K562 (cell line): Measurements from ENCODE around the gene POLA1. TPM values are rescaled to one million over a fixed set of nuclear protein-coding genes. Genes with fewer than 3 reads are reported as not detected.

Source experiments
- ATAC-seq: fragments of 200-7000 bp; cut with Tn5 transposase; 3 replicates; pipeline ENCODE4 v1.9.1; 2020; ENCODE audit warnings: moderate library complexity
- BruUV-seq: library from RNA; stranded (reverse); fragments of 400-500 nt; replicated peaks from 2 replicates; lab custom pipeline; 2021; lab: Mats Ljungman, UMichigan
- CTCF ChIA-PET: fragments of 300-600 bp; formaldehyde crosslinking; extraction: SDS; loops from one replicate; lab custom pipeline; 2021; ENCODE audit warnings: low intra/inter-chr PET ratio; lab: Yijun Ruan, JAX
- POLR2A ChIA-PET: fragments of 300-600, 350-650 bp; sonication (Branson Sonifier 250); formaldehyde crosslinking; extraction: SDS; loops from one replicate; lab custom pipeline; 2021; ENCODE audit warnings: antibody characterized with exemption, inconsistent platforms; lab: Yijun Ruan, JAX
- DNase-seq, 4 experiments: peaks; one replicate each; pipeline versions ENCODE4 v3.0.0 to v3.0.0-alpha.2; 2011 to 2018; ENCODE audit warnings: low spot score in 3 of 4, mixed read lengths in 3 of 4; ENCODE audit errors: extremely low read depth in 1 of 4
- FAIRE-seq: peaks from 2 replicates; lab custom pipeline; 2011; peaks lifted over from hg19 to GRCh38; lab: Jason Lieb, UNC
- H2AFZ ChIP-seq: 2 replicates; pipeline ENCODE4 v1.6.0; 2011; ENCODE audit warnings: low read depth, low read length, control low read depth, inconsistent platforms
- H3K27ac ChIP-seq: fragments of 200-600 bp; 3 replicates; pipeline ENCODE4 v1.8.0; 2011; ENCODE audit warnings: low read depth, mild to moderate bottlenecking, control low read depth, inconsistent platforms, low read length, moderate library complexity, mixed read lengths; ENCODE audit errors: extremely low read depth
- H3K27me3 ChIP-seq, 2 experiments: fragments of 300-600 bp in 1 of 2; 2 replicates in 1 of 2; 3 replicates in 1 of 2; pipeline versions ENCODE4 v1.6.0 to v1.8.0; 2011; ENCODE audit warnings: inconsistent platforms in 2 of 2, low read length in 2 of 2, mild to moderate bottlenecking in 1 of 2, mixed read lengths in 1 of 2, moderate library complexity in 1 of 2; ENCODE audit not compliant: control insufficient read depth in 2 of 2, insufficient read depth in 2 of 2
- H3K36me3 ChIP-seq: fragments of 300-600 bp; 3 replicates; pipeline ENCODE4 v1.8.0; 2011; ENCODE audit warnings: mild to moderate bottlenecking, low read length, inconsistent platforms; ENCODE audit not compliant: control insufficient read depth, insufficient read depth
- H3K4me1 ChIP-seq, 2 experiments: fragments of 200-600 bp in 1 of 2; replicated peaks in 1 of 2; 2 replicates in 1 of 2; 3 replicates in 1 of 2; pipeline versions ENCODE4 v1.5.1 to v1.8.0; 2011; ENCODE audit warnings: inconsistent platforms in 2 of 2, low read length in 2 of 2, mild to moderate bottlenecking in 1 of 2, mixed read lengths in 1 of 2, moderate library complexity in 1 of 2; ENCODE audit not compliant: control insufficient read depth in 2 of 2, insufficient read depth in 2 of 2
- H3K4me2 ChIP-seq: 2 replicates; pipeline ENCODE4 v1.6.1; 2011; ENCODE audit warnings: low read length, control low read depth, inconsistent platforms, mixed read lengths; ENCODE audit not compliant: insufficient read depth
- H3K4me3 ChIP-seq: fragments of 200-600 bp; sonication (generic), shearing (Covaris generic); 2 replicates; pipeline ENCODE4 v1.5.1; 2016; ENCODE audit warnings: control low read depth, inconsistent platforms
- H3K79me2 ChIP-seq: fragments of 200-600 bp; 3 replicates; pipeline ENCODE4 v1.8.0; 2011; ENCODE audit warnings: low read length, inconsistent platforms; ENCODE audit not compliant: control insufficient read depth, insufficient read depth
- H3K9ac ChIP-seq, 2 experiments: 2 replicates each; pipeline versions ENCODE4 v1.6.0 to v1.6.1; 2011; ENCODE audit warnings: low read depth in 2 of 2, low read length in 2 of 2, control low read depth in 1 of 2, inconsistent platforms in 1 of 2, mild to moderate bottlenecking in 1 of 2, mixed read lengths in 1 of 2; ENCODE audit not compliant: insufficient read depth in 1 of 2
- H3K9me1 ChIP-seq: one replicate; pipeline ENCODE4 v1.6.0; 2011; ENCODE audit warnings: inconsistent platforms, mild to moderate bottlenecking, low read length, moderate library complexity; ENCODE audit not compliant: control insufficient read depth, insufficient read depth
- H3K9me3 ChIP-seq: replicated peaks from 2 replicates; pipeline ENCODE4 v1.5.1; 2011; ENCODE audit warnings: low read depth, low read length, inconsistent platforms; ENCODE audit not compliant: control insufficient read depth, insufficient read depth
- H4K20me1 ChIP-seq: replicated peaks from 2 replicates; pipeline ENCODE4 v1.6.1; 2011; ENCODE audit warnings: low read length, inconsistent platforms, mixed read lengths; ENCODE audit not compliant: control insufficient read depth, insufficient read depth
- CHAMP1 ChIP-seq: fragments of 450-650 bp; IDR thresholded peaks from 2 replicates; pipeline ENCODE4 v1.6.1; 2016; ENCODE audit warnings: mild to moderate bottlenecking
- FOXO4 ChIP-seq: fragments of 450-650 bp; formaldehyde crosslinking; IDR thresholded peaks from 2 replicates; pipeline ENCODE4 v1.4.0; 2020; ENCODE audit warnings: mild to moderate bottlenecking, moderate library complexity
- MYC ChIP-seq, 2 experiments: fragments of 250-450 bp in 1 of 2; sonication (Bioruptor Pico) in 1 of 2; IDR thresholded peaks; 2 replicates each; pipeline versions ENCODE4 v1.5.1 to v1.6.1; 2012 to 2021; ENCODE audit warnings: low read depth in 2 of 2, borderline replicate concordance in 1 of 2, improper control_type of control experiment in 1 of 2, low read length in 1 of 2, mild to moderate bottlenecking in 1 of 2, moderate library complexity in 1 of 2
- NR4A1 ChIP-seq, 2 experiments: fragments of 250-450 bp in 1 of 2; fragments of 450-650 bp in 1 of 2; sonication (Bioruptor Pico) in 1 of 2; IDR thresholded peaks; 2 replicates each; pipeline versions ENCODE4 v1.4.0 to v1.6.1; 2016 to 2020; ENCODE audit warnings: mild to moderate bottlenecking in 2 of 2, missing compliant biosample characterization in 1 of 2, missing genetic modification characterization in 1 of 2, moderate library complexity in 1 of 2
- PREB ChIP-seq: sonication (generic); formaldehyde crosslinking; IDR thresholded peaks from 2 replicates; pipeline ENCODE4 v1.8.1; 2023; ENCODE audit warnings: mild to moderate bottlenecking, missing genetic modification reagents
- ZNF280A ChIP-seq: fragments of 450-650 bp; IDR thresholded peaks from 2 replicates; pipeline ENCODE4 v1.6.1; 2018; ENCODE audit warnings: mild to moderate bottlenecking, low read depth; ENCODE audit not compliant: partially characterized antibody
- ZNF668 ChIP-seq: fragments of 250-450 bp; sonication (Bioruptor Pico); IDR thresholded peaks from 2 replicates; pipeline ENCODE4 v1.8.0; 2022; ENCODE audit warnings: mild to moderate bottlenecking, inconsistent platforms
- WGBS: fragments of 100-300 bp; shearing (Covaris generic); methylation state at CpG from one replicate; pipeline ENCODE4 v1.1.6; 2016; ENCODE audit warnings: low coverage, mixed read lengths; ENCODE audit not compliant: insufficient coverage; ENCODE audit errors: missing lambda C conversion rate; 5-methylcytosine and 5-hydroxymethylcytosine counted together
- in situ Hi-C: fragments of 300-500 bp; cut with MboI; formaldehyde crosslinking; loops from 4 replicates; pipeline ENCODE4 v1.15.0; 2018; ENCODE audit warnings: inconsistent platforms, mixed read lengths
- intact Hi-C: fragments of 100-400 bp; cut with micrococcal nuclease; formaldehyde crosslinking; loops from 2 replicates; pipeline ENCODE4 v1.14.2; 2022
- polyA plus RNA-seq, 8 experiments: library from polyadenylated mRNA; depleted of rRNA in 4 of 8; stranded (reverse) in 5 of 8; unstranded in 3 of 8; fragments of >200 nt; fragmentation: Nextera tagmentation in 2 of 8; fragmentation: Illumina TruSeq in 1 of 8; extraction: Ambion mirVana in 2 of 8; extraction: Trizol in 1 of 8; gene quantifications; 2 replicates each; pipeline versions ENCODE4 v1.2.1 to v1.2.3, GENCODE V29; 2011 to 2014; ENCODE audit warnings: inconsistent platforms in 1 of 8, missing spikeins in 1 of 8
- total RNA-seq, 7 experiments: library from RNA; depleted of rRNA in 6 of 7; stranded (reverse); fragments of >200 nt in 6 of 7; fragmentation: Illumina TruSeq in 2 of 7; extraction: Trizol in 2 of 7; gene quantifications; 2 replicates each; pipeline versions ENCODE4 v1.2.1 to v1.2.3, GENCODE V29; 2011 to 2021; ENCODE audit warnings: low replicate concordance in 1 of 7

Gene POLA1
- total and polyA plus RNA-seq, 9 of the 15 experiments (the other 6 are each of a cell fraction or from before 2014, with no cell fraction given) = 8.6 to 48.4 (median 27.4) TPM

- H4K20me1 ChIP-seq = no peaks in the 10 kb centered on the region
- ATAC-seq (no peak), FAIRE-seq (no peak), DNase-seq (no peak)
- intact Hi-C loops (no loop called here), in situ Hi-C loops (no loop called here)
- H3K27me3 ChIP-seq = no peaks in the 10 kb centered on the region
- no peaks in the 10 kb centered on the region for H3K9me1 ChIP-seq
- H3K36me3 ChIP-seq = peaks cover 13% of the 10 kb centered on the region; the same call in 2 of the 3 replicates
- no TSS peak for BruUV-seq
- ChIA-PET POLR2A (no interaction called here), CTCF (no interaction called here)
- no peaks in the 10 kb centered on the region for H3K9me3 ChIP-seq
- no peak overlapping the region for H3K27ac ChIP-seq
- H3K4me2 ChIP-seq = no peak overlapping the region
- no peaks in the 10 kb centered on the region for H3K4me1 ChIP-seq
- H3K9ac ChIP-seq = no peak overlapping the region
- TF ChIP-seq ZNF668 (CRISPR knock-in tag) = no peak
- 83% methylated on average over 3 of the region's 4 CpGs for WGBS
- H3K79me2 ChIP-seq = no peaks in the 10 kb centered on the region
- H3K4me3 ChIP-seq = no peak overlapping the region
- H2AFZ ChIP-seq = no peak overlapping the region
Observed at GRCh38 chrX:24988314-24988713, 294.6 kb downstream of the POLA1 start.

- BruUV-seq = no TSS peak
- FAIRE-seq (no peak), DNase-seq (no peak), ATAC-seq (no peak)
- POLR2A ChIA-PET = interaction anchor here (0.8 kb wide), 1 partner anchor 21 kb away, joined by 3 read pairs; no protein-coding TSS in a partner anchor
- in situ Hi-C loops = no loop called here
- Histone ChIP-seq H3K9ac (no peak overlapping the region), H3K4me1 (no peaks in the 10 kb centered on the region), H3K4me3 (no peak overlapping the region), H4K20me1 (no peaks in the 10 kb centered on the region), H3K79me2 (no peaks in the 10 kb centered on the region), H2AFZ (no peak overlapping the region), H3K36me3 (peaks cover 13% of the 10 kb centered on the region; the same call in 2 of the 3 replicates), H3K27ac (no peak overlapping the region), H3K9me3 (no peaks in the 10 kb centered on the region), H3K27me3 (no peaks in the 10 kb centered on the region), H3K9me1 (no peaks in the 10 kb centered on the region), H3K4me2 (no peak overlapping the region)
- intact Hi-C loops = no loop called here
- WGBS = 94% methylated on average over 8 of the region's 8 CpGs
- CTCF ChIA-PET = no interaction called here
- TF ChIP-seq ZNF280A = no peak
- TF ChIP-seq FOXO4 (CRISPR knock-in tag) = no peak
- no peak for TF ChIP-seq PREB
- no peak for TF ChIP-seq NR4A1 (CRISPR knock-in tag; IDR thresholded peaks at IDR 0.05)
- no peak for TF ChIP-seq NR4A1 (tag; IDR thresholded peaks at IDR 0.05)
- no peak for TF ChIP-seq MYC (IDR thresholded peaks at IDR 0.05; ENCODE audit: low read depth, low read length)
- TF ChIP-seq MYC (CRISPR knock-in tag; IDR thresholded peaks at IDR 0.05; ENCODE audit: borderline replicate concordance, low read depth) = no peak
- TF ChIP-seq CHAMP1 = no peak
Observed at GRCh38 chrX:24990535-24990934, 296.8 kb downstream of the POLA1 start.
